Measurements from ENCODE around the gene ZNF532.

Gene ZNF532

DNA sequence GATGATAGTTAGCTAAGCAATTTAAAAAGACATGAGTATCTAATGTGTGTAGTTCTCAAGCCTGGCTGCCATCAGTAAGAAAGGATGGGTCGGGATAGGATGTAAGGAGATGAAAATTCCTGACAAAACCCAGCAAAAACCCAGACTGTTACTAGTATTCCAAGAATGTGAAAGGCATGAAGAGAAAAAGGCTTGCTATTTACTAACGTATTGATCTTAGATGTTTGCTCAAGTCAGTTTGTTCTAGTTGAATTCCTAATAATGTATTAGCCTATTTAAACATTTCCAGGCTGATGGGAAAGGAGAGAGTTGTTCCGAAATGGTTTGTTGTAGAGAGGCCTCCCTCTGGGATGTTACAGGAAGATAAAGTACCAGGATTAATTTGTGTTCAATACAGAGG lies 88.2 kb downstream of the ZNF532 start:
- no peak for DNase-seq

DNA sequence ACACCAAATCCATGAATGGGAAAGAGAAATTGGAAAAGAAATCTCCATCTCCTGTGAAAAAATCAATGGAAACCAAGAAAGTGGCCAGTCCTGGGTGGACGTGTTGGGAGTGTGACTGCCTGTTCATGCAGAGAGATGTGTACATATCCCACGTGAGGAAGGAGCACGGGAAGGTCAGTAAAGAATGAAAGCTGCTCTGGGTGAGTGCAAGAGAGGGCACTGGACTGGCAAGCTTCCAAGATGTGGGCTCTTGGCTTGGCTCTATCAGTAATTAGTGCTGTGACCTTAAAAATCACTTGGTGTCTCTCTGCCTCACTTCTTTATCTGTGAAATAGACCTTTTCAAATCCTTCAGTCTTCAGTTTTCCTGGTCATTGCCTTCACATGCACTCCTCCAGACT lies 89.0 kb downstream of the ZNF532 start:
- DNase-seq, result no peak

DNA sequence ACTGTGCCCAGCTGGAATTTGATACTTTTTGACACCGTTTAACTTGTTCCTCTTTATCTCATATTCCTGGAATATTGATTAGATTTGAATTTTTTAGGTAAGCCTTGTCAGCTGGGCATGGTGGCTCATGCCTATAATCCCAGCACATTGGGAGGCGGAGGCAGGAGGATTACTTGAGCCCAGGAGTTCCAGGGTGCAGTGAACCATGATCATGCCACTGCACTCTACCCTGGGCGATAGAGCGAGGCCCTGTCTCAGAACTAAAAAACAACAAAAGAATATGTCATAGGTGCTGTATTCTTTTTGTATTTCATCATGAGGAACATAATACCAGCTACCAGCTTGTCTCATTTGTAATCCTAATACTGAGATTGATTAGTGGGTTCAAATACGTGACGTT lies 90.3 kb downstream of the ZNF532 start:
- DNase-seq, result no peak

DNA sequence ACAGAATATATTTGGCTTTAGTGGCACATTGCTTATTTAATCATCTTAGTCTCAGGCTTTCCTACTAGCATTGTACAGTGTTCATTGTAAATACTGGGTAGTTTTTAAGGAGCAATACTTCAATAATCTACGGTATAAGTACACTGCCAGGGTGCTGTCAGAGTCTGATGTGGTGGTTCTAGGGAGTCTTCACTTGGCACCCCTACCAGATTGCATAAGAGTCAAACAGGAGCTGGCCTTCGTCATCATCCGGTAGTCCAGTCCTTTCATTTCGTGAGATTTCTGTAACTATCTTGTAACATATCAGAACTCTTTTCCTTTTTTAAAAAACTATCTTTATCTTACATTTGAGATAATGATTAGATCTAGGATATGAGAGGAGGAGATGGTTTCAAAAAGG lies 91.1 kb downstream of the ZNF532 start:
- DNase-seq, result no peak

DNA sequence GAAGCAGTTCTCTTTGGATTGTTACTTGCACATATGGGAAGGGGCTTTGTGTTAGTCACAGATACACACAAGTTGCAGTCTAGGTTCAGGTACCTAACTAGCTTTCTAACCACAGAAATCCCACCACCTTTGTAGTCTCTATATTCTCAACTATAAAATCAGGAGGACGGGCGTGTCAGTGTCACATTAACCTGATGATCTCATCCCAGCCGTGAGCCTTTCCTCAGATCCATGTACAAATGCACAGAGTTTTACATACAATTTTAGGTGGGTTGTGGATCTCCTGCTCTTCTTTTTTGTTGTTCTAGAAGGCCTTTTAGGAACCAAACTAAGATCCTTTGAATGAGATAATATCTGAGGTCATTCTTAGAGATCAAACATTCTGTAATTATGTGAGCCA lies 94.0 kb downstream of the ZNF532 start:
- no peak for DNase-seq

DNA sequence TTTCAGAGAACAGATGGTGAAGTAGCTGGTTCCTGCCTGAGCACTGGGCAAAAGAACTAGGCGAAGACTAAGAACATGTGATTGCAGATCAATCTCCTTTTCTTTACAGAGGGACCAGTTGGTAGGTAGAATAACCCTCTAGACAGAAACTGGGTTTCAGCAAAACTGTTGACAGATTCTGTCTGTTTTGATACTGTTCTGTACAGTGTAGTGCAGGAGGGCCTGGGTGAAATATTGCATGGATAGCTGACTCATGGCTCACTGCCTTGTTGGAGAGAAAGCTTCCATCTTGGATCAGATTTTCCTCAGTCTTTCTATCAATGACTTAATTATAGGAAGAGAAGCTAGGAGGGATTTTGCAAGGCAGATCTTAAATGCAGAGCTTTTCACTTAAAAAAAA lies 95.8 kb downstream of the ZNF532 start:
- DNase-seq, result no peak

DNA sequence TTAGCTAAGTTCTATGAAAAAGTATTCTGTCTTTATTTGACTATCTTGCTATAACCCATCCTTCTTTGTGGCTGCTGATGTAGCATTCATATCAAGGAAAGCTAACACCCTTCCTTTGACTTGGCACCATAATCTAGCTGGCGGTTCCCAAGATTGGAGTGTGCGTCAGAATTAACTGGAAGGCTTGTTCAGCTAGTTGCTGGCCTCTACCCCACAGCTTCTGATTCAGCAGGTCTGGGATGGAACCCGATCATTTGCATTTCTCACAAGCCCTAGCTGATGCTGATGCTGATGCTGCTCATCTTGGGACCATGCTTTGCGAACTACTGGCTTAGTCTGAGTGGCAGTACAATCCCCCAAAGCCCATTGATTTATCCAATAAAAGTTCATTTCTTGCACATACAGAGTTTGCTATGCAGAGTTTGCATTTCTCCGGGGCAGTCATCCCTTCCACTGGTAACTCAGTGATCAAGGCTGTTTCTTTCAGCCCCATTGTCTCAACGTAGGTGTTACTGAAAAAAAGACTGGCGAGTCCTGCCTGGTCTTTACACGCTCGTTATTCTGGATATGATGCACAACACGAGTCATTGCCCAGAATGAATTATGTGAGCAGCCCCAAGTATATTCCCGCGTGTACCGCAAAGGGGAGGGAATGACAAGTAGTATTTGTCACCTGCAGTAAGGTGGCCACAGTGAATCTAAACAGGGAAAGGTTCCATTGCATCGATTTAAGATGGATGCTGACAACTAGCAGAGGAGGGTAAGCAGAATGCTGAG lies 96.5 kb downstream of the ZNF532 start:
- no peak for DNase-seq

DNA sequence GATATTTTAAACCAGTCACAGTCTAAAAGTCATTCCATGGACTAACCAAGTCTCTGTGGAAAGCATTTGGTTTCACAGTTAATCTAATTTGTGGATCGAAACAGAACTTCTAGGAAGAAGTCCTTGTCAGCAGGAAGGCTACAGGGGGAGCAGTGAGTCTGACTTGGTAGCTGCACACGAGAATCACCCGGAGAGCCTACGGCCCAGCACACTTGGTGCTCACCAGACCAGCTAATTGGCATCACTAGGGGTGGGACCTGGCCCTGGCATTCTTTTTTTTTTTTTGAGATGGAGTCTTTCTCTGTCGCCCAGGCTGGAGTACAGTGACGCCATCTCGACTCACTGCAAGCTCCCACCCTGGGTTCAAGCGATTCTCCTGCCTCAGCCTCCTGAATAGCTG lies 97.7 kb downstream of the ZNF532 start:
- no peak for DNase-seq

DNA sequence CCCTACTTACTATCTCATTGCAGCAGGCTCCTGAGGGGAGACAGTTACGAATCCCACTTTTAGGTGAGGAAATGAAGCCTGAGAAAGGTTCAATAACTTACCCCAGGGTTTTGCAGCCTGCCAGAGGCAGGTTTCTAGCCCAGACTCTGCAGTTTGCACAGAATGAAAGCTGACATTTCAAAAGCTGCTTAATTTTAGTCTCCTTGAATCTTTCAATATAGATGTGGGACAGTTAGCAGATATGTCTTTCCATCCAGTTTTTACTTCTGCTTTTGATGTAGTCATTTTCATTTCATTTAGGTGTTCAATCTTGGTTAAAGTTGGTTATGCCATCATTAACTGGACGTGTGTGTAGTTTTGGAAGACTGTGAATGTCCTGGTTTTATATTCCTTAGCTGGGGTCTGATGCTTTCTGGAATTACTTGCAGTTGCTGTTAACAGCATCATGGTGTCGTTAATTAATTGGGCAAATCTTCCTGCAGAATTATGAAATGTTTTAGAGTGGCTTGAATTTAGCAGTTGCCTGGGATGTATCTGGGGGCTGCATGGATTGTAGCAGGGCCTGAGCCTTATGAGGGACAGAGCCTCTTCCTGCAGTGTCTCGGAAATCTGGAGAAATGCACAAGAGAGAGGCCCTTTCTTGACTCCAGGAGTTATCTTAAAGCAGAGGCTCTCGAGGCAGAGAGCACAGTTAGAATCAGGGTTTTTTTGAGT lies 100.8 kb downstream of the ZNF532 start:
- no peak for DNase-seq

DNA sequence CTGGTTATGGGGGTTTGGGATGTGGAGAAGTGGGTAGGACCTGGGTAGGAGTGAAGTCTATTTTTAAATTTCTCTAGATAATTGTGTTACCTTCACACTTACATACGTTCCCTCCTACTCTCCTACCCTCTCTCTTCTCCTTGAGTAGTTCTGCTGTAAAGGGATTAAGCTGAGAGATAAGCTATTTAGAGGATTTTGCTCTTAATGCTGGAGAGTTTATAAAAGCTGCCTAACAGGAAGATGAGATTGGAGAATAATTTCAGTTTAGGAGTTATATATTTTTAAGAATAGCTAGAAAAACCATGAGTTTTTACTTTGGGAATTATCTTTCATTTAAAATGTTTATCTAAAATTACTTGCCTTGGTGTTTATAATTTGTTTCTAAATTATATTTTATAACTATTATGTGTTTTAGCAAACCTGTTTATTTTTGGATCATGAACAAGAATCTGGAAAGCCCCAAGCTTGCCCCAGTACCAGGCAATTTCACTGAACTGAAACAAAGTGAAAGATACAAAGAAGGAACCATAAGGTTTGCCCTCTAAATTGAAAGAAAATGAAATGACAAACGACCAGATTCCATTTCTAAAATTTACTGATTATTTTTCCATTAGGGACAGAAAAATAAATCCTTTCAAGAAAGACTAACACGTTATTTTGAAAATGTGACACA lies 101.5 kb downstream of the ZNF532 start:
- DNase-seq, result no peak

DNA sequence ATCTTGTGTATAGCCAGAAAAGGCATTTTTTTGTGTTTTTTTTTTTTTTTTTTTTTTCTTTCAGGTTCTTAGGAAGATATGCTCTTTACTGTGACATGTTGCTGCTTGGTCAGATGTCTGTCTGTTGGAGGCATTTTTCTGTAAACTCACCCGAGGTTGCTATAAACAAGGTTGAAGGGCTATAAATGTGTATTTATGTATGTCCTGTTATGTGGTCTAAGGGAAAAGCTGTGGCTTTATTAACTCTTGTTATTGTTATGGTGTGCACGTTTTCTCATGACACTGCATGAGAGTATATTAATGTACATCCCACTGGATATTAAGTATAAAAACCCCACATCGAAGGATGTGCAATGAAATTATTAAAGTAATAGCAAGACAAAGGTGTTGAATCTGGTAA lies 102.0 kb downstream of the ZNF532 start:
- DNase-seq, result no peak

DNA sequence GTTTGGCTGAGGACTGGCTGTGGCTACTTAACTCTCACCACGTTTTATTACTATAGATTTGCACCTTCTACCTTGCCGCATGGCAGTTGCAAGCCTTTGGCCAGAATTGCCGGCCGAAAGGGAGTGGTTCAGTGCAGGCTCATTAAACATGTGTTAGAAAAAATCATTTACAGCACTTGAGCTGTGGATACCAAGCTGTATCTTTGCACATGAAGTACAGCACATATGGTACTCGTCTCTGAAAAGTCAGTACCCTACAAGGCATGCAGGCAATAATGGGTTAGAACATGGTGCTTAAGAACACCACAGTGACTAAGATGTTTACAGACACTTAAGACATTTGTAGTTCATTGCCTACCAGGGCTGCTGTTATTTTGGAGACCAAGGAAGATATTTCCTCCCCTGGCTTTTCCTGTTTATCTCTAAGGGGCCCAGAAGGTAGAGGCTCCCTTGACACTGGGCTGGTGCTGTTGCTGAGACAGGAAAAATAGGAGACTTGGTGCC lies 103.1 kb downstream of the ZNF532 start:
- DNase-seq, result no peak

DNA sequence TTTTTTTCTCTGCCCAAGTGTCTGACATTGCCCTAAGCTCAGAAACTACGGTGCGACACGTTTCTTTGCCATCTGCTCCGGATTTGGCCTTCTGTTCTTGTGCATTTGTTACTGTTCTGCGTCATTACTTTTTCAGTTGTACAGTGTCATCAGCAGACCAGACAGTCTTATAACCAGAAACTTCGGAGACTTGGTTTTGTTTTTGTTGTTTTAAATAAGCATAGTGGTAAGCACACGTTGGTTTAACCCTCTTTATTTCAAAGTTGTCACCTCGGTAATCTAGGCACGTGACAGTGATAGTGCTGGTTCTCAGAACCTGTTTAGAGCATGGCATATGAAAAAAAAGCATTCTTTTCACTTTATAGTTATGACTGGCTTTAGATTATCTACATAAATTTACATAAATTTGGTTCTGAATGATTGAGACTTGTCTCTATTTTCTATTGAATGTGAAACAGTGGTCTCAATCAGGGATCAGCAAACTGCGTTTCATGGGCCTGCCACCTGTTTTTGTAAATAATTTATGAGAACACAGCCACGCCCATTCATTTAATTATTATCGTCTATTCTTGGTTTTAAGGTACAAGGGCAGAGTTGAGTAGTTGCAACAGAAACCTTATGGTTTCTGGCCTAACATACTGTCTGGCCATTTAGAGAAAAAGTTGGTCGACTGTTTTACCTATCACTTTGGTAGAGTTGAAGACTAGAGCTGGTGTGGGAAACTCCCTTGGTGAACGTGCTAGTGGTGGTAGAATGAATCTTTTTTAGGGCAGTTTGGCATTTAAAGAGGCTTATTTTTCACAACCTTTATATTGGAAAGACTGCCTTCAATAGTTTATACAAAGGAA lies 106.5 kb downstream of the ZNF532 start:
- no peak for DNase-seq

DNA sequence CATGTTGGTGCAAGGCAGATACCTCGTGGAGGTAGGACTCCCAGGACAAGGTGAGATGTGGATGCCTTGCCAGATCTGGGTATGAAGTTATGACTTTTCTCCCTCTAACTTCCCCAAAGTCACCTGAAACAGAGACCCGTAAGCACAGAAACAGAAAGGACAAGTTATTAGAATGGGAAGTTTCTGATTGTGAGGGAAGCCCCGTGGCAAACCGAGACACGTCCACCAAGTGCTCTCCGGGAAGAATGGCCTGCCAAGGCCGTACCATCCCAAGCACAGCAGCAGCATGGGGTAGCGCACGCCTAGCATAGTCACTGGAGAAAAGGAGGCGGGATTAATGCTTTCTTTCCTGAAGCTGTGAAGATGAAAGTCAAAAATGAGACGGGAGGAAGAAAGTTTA lies 110.6 kb downstream of the ZNF532 start:
- DNase-seq, result no peak

DNA sequence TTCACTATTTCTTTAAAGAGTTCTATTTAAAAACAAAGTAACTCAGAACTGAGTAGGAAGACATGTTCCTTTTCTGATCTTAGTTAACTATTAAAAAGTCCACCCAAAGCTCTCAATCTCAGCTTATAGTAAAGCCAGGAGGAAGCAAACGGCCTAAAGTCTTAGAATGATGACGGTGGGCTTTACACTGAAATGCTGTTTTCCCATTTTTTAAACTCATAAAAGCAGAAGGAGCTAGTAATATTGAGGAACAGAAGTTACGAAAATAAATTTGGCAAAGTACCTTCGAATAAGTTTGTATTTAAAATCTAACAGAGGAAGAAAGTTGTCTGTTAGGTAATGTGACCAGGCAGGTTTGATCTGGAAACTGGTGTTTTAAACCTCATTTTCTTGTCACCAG lies 111.1 kb downstream of the ZNF532 start:
- DNase-seq, result no peak

DNA sequence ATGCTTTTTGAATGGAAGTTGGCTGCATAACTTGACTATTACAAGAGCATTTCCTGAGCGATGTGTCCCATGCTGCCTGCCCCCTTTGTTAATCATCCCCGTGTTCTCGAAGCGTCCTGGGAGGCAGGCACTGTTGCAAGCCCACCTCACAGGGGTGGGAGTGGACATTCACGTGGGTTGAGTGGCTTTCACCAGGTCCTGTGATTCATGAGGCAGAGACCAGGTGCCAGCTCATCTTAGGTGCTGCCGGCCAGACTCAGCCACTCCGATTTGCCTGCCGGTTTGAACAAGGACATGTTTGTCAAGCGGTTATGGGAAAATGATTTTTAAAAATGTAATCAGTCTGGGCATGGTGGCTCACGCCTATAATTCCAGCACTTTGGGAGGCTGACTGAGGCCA lies 112.5 kb downstream of the ZNF532 start:
- DNase-seq, result no peak

DNA sequence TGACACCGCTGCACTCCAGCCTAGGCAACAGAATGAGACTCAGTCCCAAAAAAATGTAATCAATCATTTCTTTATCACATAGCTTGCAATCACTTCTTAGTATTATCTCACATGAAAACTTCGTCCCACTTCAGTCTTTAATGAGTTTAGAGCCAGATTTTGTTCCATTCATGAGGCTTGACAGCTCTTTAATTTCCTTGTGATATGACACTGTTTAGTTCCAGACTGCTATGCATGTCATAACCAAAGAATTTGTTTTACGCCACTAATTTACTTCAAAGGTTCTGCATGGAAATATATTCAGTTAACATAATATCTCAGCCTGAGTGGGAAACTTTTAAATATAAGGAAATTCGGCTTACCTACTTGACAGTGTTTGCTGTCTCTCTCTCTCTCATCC lies 113.1 kb downstream of the ZNF532 start:
- no peak for DNase-seq

DNA sequence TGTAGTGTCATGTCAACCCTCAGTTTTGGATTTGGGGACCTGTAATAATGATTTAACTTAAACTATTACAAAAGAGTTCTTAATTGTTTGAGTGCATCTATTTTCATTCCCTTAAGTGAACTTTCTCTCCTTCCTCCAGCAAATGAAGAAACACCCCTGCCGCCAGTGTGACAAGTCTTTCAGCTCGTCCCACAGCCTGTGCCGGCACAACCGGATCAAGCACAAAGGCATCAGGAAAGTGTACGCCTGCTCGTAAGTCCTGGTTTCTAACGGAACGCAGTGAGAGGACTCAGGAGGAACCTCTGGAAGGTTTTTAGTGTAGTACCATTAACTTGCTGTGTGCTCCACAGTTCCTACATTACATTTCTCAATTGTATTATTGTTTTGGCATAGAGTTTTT lies 114.2 kb downstream of the ZNF532 start:
- no peak for DNase-seq

DNA sequence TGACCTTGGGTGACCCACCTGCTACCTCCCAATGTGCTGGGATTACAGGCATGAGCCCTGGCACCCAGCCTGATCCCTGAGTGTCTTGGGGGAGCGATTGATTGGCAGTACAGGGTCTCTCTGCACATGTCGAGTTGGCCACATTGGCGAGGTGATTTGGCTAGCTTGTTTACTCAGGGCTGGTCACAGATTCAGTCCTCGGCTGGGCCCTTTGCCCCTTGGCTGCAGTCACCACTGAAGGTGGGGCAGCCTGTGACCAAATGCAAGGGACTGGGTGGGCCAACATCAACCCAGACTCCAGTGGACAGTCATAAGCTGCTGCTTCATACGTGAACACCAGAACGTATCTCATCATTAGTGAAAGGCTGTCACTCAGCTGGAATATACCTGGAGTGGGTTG lies 114.9 kb downstream of the ZNF532 start:
- no peak for DNase-seq

DNA sequence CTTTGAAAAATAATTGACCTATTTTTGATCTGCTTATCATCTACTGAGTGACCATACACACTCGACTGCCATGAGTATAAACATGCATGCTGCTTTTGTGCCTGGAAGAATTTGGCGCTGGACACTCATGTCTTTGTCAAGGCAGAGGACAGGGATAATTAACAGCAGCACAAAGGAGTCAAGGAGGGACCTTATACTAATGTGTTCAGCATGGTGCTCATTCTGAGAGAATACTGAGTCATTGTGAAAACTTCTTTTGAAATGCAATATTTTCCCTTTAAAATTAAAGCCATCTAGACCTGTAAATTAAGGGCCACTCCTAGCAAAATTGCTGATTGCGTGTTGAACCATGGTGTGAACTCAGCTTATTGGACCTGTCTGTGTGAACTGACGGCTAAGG lies 116.3 kb downstream of the ZNF532 start:
- DNase-seq, result no peak

DNA sequence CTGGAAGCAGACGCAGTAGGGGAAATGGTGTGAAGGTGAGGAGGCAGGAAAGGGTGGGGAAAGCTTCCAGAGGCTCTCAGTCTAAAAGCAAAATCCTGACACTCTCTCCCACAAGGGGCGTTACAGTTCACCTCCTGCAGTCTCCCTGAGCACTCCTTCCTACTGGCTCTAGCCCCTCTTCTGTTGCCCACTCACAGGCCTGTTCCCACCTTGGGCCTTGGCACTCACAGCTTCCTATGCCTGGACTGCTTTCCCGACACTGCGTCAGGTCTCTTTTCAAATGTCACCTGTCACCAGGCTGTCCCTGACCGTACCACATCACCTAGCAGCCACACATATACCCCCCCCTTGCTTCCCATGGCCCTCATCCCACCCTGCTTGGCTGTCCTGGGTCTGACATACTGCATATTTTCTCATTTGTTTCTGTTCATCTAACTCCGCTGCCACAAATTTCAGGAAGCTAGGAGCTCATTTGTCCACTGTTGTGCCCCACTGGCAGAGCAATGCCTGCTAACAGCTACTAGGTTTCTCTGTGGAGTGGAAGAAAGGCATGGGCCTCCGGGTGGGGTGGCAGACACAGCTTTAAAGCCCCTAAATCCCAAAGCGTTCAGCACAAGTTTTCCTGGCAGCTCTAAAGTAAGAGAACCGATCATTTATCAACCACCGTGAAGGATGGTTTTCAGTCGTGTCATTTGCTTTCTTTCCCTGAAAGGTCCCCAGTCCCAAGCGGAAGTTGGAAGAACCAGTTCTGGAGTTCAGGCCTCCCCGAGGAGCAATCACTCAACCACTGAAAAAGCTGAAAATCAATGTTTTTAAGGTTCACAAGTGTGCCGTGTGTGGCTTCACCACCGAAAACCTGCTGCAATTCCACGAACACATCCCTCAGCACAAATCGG lies 118.8 kb downstream of the ZNF532 start:
- DNase-seq, result no peak

DNA sequence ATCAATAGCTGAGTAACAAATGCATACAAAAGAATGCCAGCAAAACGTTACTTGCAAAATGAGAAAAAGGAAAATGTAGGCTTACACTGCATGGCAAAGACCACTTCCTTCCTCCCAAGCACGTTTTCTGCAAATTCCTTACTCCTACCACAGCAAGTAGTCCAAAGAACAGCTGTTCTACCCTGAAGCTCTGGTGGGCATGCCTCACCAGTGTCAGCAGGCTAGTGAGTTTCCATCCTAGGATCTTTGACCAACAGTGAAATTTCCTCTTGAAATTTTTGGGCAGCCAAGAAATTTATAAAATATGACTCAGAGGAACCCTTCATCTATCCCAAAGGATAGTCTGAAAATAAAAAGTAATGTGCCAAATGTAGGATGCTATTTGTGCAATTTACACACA lies 123.9 kb downstream of the ZNF532 start:
- DNase-seq, result no peak

Measured in cerebellar nuclear complex (tissue), 1 donor.